Measurements from ENCODE around the gene SPRYD7. TPM values are rescaled to one million over a fixed set of nuclear protein-coding genes. Genes with fewer than 3 reads are reported as not detected.
"Not testable (repeated sequence)": the region's sequence is repeated elsewhere in the genome, so short reads cannot be mapped to it uniquely, and the experiment has no call there.

SPRYD7 gene, protein sequence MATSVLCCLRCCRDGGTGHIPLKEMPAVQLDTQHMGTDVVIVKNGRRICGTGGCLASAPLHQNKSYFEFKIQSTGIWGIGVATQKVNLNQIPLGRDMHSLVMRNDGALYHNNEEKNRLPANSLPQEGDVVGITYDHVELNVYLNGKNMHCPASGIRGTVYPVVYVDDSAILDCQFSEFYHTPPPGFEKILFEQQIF
- 5.0 and 6.3 TPM in 2 replicates for total RNA-seq (2014; rRNA removed; shearing (Covaris generic))

DNA sequence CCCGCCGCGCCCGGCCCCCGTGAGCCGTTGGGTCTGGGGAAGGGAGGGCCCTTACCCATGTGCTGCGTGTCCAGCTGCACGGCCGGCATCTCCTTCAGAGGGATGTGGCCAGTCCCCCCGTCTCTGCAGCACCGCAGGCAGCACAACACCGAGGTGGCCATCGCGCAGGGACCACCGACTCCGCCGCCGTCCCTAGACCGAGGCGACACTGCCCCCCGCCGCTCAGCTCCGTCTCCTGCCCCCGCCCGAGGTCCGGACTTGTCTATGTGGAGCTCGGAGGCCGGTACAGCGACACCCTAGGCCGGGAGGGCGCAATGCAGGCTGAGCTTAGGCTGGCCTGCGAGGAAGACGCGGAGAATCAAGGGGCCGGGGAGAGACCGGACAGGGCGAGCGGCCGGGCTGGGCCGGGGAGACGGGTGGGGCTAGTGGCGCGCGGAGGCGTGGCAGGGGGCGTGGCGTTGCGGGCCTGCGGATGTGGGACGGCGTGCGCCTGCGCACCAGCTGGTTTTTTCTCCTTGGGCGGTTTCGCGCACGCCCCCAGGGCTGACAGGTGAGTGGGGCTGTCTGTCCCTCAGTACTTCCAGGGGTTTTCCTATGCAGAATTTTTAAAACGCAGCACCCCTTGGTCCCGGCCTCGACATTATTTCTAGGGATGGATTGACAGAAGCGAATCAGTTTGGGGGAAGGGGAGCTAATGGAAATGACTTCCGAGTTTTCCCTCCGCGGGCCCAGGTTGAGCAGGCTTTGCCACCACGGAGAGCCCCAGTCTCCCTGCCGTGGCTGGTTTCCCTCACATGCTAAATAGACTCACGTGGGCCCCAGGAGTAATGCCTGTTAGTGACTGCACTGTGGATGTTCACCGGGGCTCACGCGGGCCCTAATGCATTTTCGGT is at the start of gene SPRYD7:
TSS of gene SPRYD7 (minus strand) at position 266 of the 893 bp plus-strand sequence. CDS start at position 161, 105 bp downstream.
- peak; percentile 93 for DNase-seq (ENCODE audit: low spot score)

DNA sequence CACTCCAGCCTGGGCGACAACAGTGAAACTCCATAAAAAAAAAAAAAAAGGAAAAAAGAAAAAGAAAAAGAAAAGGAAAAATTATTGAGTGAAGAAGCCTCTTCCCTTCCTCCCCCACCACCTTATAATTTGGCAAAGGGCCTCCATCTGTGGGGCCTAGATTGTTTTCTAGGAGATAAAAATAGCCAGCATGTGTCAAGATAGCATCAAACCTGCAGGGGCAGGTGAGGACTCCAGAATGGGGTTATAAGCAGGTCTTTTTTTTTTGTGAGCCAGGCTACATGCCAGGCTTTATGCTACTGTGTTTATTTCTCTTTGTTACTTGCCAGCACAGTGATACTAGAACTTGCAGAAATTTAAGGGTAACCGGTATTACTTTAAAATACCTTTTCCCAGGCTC is 49.0 kb upstream of the SPRYD7 start:
- no peak for DNase-seq (ENCODE audit: low spot score)

- DNase-seq (ENCODE audit: low spot score), result no peak
Observed at GRCh38 chr13:49980266-49980665, 44.1 kb upstream of the SPRYD7 start.

DNA sequence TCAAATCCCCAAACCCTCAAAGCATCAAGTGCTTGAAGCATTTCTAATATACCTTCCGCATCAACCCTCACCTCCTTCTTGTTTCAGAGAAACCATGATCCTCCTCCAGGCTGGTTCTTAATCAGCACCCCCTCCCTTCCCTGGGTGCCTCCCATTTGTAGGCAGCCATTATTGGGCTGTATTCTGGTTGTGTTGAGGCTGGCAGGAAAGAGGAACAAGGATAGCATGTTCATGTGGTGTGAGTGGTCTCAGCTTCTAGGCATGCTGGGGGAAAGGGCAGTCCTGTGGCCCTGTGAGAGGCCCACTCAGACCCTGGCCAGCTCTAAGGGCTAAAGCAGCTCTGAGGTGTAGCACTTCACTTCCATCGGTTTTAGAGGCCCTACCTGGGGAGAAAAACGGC is 41.9 kb upstream of the SPRYD7 start:
- no peak for DNase-seq (ENCODE audit: low spot score)

DNA sequence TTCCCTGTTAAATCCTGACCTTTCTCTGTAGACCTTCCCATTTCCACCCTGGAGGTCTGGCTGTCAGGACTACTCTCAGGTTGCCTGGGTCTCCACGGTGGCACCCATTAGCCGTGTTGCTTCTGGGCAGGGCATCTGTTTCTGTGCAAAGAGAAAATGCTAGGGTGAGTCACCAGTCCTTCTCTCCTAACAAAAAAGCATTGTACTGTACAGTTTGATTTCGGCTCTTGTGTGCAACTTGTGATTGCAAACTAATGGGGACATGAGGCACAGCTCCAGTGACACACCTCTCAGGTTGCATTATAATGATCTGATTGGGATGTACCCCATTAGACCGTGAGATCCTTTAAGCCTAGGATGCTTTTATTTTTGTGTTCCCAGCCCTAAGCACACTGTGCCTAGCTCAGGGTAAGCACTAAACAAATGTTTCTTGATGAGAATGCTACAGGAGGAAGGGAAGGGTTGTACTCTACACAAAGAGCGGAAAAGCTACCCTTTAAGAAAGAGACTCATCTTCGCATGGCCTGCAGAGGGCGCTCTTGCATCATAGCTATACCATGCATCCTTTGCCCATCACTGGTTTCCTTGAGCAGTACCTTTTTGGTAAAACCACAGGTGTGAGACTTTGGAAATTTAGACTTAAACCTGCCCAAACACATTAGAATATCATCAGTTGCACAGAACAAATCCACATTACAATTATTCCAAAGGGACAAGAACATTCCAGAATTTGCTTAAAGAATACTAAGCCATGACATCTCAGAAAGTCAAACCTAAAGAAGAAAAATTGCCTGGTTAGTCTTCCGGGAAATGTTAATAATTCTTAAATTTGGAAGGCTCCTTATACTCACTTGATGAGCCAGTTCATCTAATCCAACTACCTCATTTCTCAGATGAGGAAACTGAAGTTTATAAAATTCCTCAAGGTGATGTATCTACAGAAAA is 40.4 kb upstream of the SPRYD7 start:
- peak; percentile 54 for DNase-seq (ENCODE audit: low spot score)

GRCh38 chr13:49975826-49976225 is 39.7 kb upstream of the SPRYD7 start:
- no peak for DNase-seq (ENCODE audit: low spot score)

DNA sequence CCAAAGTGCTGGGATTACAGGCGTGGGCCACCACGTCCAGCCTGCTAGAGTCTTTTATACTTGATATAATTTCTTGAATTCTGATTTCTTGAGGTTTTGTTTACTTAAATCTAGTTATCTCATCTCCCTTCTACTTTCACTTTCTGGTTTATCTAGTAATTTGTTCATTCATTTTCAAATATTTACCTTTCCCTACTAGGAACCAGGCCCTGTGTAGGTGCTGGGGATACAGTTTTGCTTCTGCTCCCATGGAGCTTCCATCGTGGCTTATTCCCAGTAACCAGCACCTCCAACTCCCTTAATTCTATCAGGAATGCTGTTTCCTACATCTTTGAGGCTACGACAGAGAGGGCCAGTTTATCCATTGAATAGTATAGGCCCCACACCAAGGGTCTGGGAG is 36.6 kb upstream of the SPRYD7 start:
- no peak for DNase-seq (ENCODE audit: low spot score)

DNA sequence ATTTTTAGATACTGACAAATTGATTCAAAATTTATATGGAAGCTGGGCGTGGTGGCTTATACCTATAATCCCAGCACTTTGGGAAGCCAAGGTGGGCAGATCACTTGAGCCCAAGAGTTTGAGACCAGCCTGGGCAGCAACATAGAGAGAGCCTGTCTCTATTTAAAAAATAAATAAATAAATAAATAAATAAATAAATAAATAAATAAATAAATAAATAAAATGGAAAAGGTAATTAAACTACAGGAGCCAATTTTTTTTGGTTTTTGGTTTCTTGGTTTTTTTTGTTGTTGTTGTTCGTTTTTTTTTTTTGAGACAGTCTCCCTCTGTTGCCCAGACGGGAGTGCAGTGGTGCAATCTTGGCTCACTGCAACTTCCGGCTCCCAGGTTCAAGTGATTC is 31.3 kb upstream of the SPRYD7 start:
- DNase-seq (ENCODE audit: low spot score), result no peak

DNA sequence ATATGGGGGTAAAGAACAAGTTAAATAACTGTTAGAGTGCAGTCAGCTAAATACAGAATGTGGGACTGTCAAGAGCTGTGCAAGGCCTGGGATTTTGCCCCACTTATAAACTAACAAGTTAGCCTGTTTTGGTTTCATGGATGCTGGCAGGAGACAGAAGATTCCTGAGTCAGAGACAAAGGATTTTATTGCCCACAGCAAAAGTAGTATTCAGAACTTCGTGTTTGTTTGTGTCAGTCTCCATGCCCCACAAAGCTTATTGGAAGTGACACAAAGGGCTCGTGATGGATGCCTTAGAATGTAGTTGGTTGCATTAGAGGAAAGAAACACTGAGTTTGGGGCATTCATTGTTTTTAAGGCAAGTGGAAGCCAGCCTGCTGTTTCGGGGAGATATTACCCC is 22.2 kb upstream of the SPRYD7 start:
- DNase-seq (ENCODE audit: low spot score), result no peak

GRCh38 chr13:49956131-49956530 is 20.0 kb upstream of the SPRYD7 start:
- DNase-seq (ENCODE audit: low spot score), result no peak

- DNase-seq (ENCODE audit: low spot score), result no peak
Observed at GRCh38 chr13:49954674-49955455, 18.7 kb upstream of the SPRYD7 start.

- DNase-seq (ENCODE audit: low spot score), result no peak
Observed at GRCh38 chr13:49953560-49953959, 17.4 kb upstream of the SPRYD7 start.

GRCh38 chr13:49951754-49952535 is 15.8 kb upstream of the SPRYD7 start:
- no peak for DNase-seq (ENCODE audit: low spot score)

- not testable (repeated sequence) for DNase-seq (ENCODE audit: low spot score)
Observed at GRCh38 chr13:49948777-49949270, 12.7 kb upstream of the SPRYD7 start.

DNA sequence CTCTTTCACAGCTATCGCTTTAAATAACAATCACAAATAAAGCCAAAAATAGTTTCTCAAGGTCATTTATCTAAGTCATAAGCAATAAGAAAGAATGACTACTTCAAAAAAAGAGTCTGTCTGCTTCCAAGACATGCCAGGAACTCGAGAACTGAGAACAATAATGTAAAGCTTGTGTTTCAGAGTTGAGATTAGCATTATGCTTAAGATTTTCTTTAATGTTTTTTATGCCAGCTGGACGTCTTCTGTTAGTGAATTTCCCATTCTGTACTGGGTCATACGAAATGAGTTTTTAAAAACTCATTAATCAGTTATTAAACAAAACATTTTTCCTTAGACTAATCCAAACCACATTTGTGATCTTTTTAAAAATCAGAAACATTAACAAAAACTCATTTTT is 3.2 kb upstream of the SPRYD7 start:
- no peak for DNase-seq (ENCODE audit: low spot score)

GRCh38 chr13:49938921-49939320 is 2.8 kb upstream of the SPRYD7 start:
- no peak for DNase-seq (ENCODE audit: low spot score)

DNA sequence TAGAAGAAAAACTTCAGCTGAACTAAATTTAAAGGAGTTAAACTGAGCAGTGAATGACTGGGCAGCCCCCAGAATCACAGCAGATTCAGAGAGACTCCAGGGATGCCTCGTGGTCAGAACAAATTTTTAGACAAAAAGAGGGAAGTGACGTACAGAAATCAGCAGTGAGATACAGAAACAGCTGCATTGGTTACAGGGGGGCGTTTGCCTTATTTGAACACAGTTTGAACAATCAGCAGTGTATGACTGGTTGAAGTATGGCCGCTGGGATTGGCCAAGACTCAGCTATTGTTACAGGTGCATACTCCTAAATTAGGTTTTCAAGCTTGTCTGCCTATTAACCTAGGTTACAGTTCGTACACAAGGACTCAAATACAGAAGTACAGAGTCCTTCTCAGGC is 2.2 kb upstream of the SPRYD7 start:
- DNase-seq (ENCODE audit: low spot score), result no peak

GRCh38 chr13:49936968-49937273 is 781 bp upstream of the SPRYD7 start:
- no peak for DNase-seq (ENCODE audit: low spot score)

DNA sequence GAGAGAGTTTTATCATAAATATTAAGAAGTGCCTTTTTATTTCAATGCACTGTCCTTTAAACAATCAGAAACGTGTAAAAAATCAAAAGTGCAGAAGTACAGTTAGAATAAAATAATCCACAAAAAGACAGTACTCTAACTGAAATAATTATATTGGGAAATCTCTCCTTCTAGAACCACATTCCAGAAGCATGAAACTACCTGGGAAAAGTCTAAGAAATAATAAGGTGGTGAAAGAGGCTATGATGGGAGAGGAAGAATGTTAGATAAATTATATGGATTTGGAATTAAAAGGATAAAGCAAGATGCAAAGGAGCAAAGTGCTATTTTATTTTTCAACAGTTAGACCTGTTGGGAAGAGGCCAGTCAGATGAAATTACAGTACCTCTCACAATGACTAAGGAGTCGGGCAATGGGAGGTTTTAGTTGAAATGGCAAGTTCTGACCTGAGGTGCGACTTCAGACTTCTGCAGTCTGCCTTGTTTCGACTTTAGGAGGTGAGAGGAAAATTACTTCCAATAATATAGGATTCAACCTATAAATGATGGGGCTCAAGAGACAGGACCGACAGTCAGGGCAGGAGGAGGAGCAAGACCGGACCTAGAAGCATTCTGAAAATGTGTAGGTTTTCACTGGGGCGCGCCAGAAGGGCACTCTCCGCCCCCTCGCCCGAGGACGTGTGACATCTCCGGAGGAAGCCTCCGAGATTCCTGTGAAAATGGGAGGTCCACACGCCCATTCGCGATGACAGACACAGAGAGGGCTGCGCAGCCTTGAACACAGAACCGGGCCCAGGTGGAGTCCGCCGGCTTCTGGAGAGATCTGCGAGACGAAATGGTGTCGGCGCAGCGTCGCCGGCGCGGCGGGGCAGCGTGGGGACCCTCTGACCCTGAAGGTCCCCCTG is 717 bp downstream of the SPRYD7 start:
- DNase-seq (ENCODE audit: low spot score), result peak; percentile 18

Measured in H4 (cell line).